Suppressor macrophage (primary cell): ENCODE results near the gene ZNF285.
"Not testable (repeated sequence)": the region's sequence is repeated elsewhere in the genome, so short reads cannot be mapped to it uniquely, and the experiment has no call there.

ENCODE experiments used
- DNase-seq, 4 experiments: peaks; one replicate each; pipeline ENCODE4 v3.0.0-alpha.2; 2020 to 2022
- total RNA-seq, 17 experiments: gene quantifications; one replicate each; lab custom pipeline; 2026; ENCODE audit warnings: mixed read lengths in 6 of 17, inconsistent platforms in 3 of 17; lab: John Stamatoyannopoulos, UW

The ZNF285 gene
- 0 to 4.0 (median 0.79) reads per million in 17 experiments for total RNA-seq

GRCh38 chr19:44401139-44402115 lies at the start of gene ZNF285:
ZNF285 (minus strand) TSS chr19:44401608; CDS start chr19:44397213, 4,395 bp downstream.
- peak; percentile 96 to 98 (median 96) for DNase-seq

- DNase-seq = peak; percentile 64 to 79 (median 76)
Measured at GRCh38 chr19:44447916-44448674, 46.7 kb upstream of the ZNF285 start, which contains the start of gene ZNF229. ZNF229 (minus strand) TSS chr19:44448472; CDS start chr19:44442847, 5,625 bp downstream.

- DNase-seq = no peak
Measured at GRCh38 chr19:44438441-44438840, 37.0 kb upstream of the ZNF285 start.

- no peak for DNase-seq
Measured at GRCh38 chr19:44435441-44435840, 34.0 kb upstream of the ZNF285 start.

DNA sequence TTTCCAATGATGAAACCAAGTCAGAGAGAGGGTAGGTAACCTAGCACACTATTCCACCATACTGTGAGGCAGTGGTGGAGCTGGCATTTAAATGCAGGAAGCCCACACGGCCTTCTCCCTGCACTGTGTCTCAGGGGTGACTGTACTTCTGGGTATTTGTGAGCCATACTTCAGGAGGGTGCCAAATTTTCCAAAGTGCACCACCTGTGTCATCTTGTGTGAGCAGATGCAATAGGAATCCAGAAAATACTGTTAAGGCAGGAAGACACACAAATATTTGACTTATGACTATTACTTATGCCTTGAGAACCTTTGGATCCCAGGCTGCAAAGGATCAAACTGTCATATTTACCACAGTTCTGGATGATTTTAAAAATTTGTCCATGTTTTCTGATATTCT lies 29.5 kb upstream of the ZNF285 start:
- no peak for DNase-seq

DNA sequence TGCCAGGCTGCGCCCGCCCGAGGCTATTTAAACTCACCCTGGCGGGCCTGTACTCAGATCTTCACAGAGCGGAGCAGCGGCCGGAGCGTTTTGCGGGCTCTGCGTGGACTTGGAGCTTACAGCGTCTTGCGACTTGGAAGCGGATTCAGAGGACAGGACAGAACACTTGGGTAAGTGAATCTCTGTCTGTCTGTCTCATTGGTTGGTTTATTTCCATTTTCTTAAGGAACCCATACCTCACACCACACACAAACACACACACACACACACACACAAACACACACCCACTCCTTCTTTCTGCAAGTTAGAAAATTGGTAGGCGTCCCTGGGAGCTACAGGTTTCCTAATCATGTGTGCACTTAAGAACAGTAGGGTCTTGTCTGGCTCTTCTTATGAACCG lies 14.1 kb upstream of the ZNF285 start:
- not testable (repeated sequence) for DNase-seq

GRCh38 chr19:44389268-44389667 lies 12.1 kb downstream of the ZNF285 start:
- DNase-seq = not testable (repeated sequence)

- DNase-seq = no peak
Measured at GRCh38 chr19:44374789-44375188, 26.6 kb downstream of the ZNF285 start.

GRCh38 chr19:44371815-44372480 lies 29.5 kb downstream of the ZNF285 start:
- DNase-seq = no peak

DNA sequence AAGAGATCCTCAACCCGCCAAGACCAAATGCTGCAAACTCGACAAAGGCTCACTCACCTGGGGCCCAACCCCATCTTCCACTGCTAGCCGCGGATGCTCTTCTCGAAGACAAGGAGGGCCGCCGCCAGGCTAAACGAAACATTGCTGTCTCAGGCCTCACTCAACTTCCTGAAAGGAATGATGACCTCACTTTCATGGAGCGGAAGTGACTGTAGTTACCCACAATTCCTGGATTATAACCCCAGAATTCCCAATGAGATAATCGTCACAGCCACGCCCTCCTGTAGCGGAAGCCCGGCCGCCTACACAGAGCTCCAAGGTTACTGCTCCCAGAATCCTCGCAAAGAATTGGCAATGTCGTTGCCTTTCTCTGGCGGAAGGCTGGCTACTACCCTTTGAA lies 34.4 kb downstream of the ZNF285 start:
- no peak for DNase-seq

GRCh38 chr19:44356383-44357111 lies 44.9 kb downstream of the ZNF285 start, which contains the start of gene ZNF112:
ZNF112 (minus strand) TSS chr19:44356680; CDS start chr19:44340539, 16,141 bp downstream.
- DNase-seq = peak; percentile 80 to 91 (median 90)

- DNase-seq = no peak
Measured at GRCh38 chr19:44346556-44346955, 54.9 kb downstream of the ZNF285 start.

DNA sequence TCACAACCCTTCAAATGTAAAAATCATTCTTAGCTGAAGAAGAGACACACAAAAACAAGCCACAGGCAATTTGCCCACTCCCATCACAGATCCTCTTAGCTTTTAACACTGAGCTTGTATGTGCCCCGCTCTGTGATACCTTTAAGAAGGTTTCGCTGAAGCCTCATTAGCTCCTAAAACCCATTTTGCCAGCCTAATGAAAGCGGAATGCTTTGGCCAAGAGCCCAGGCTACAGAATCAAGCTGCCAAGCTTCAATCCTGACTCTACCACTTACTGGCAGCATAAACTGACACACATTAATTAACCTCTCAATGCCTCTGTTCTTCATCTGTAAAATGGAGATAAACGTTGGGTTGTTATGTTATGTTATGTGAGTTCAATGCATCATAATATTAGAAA lies 55.4 kb downstream of the ZNF285 start:
- no peak for DNase-seq

GRCh38 chr19:44344255-44344654 lies 57.2 kb downstream of the ZNF285 start:
- no peak for DNase-seq

- no peak for DNase-seq
Measured at GRCh38 chr19:44341794-44342193, 59.6 kb downstream of the ZNF285 start.

DNA sequence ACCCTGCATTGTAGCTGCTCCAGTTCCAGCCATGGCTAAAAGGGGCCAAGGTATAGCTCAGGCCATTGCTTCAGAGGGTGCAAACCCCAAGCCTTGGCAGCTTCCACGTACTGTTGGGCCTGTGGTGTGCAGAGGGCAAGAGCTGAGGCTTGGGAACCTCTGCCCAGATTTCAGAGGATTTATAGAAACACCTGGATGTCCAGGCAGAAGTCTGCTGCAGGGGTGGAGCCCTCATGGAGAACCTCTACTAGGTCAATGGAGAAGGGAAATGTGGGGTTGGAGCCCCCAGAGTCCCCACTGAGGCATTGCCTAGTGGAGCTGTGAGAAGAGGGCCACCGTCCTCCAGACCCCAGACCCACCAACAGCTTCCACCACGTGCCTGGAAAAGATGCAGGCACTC lies 66.8 kb downstream of the ZNF285 start:
- DNase-seq = not testable (repeated sequence)
